Upper lobe of left lung (tissue), 6 donors: ENCODE data around the gene ING3. TPM values are rescaled to one million over a fixed set of nuclear protein-coding genes. Genes with fewer than 3 reads are reported as not detected.
A peak's percentile ranks its signal among the peaks of the same experiment; 100 is the strongest.

Source experiments
- ATAC-seq, 2 donors: fragments of 200-7000 bp; cut with Tn5 transposase; one replicate each; pipeline ENCODE4 v1.9.1; 2022; ENCODE audit warnings: mild to moderate bottlenecking in 2 of 2, moderate library complexity in 2 of 2; ENCODE audit not compliant: low FRiP score in 2 of 2
- DNase-seq, 2 donors: peaks; one replicate each; pipeline ENCODE4 v3.0.0-alpha.2; 2019 to 2020
- H3K27ac ChIP-seq, 4 donors: fragments of 200-600 bp; sonication (generic); one replicate each; pipeline ENCODE4 v1.5.1; 2016 to 2019
- H3K27me3 ChIP-seq, 4 donors: fragments of 200-600 bp; sonication (generic); one replicate each; pipeline ENCODE4 v1.5.1; 2017 to 2019
- H3K36me3 ChIP-seq, 4 donors: fragments of 200-600 bp; sonication (generic); one replicate each; pipeline ENCODE4 v1.5.1; 2016 to 2019
- H3K4me1 ChIP-seq, 4 donors: fragments of 200-600 bp; sonication (generic); one replicate each; pipeline ENCODE4 v1.5.1; 2018 to 2019
- H3K4me3 ChIP-seq, 4 donors: fragments of 200-600 bp; sonication (generic); one replicate each; pipeline ENCODE4 v1.5.1; 2017 to 2019; ENCODE audit warnings: mild to moderate bottlenecking in 2 of 4, moderate library complexity in 1 of 4
- H3K9me3 ChIP-seq, 4 donors: fragments of 200-600 bp; sonication (generic); one replicate each; pipeline ENCODE4 v1.5.1; 2018 to 2019
- CTCF ChIP-seq, 6 experiments: fragments of 450-650 bp in 4 of 6; fragments of 200-600 bp in 2 of 6; sonication (generic) in 2 of 6; IDR thresholded peaks; one replicate each; pipeline ENCODE4 v1.5.1; 2016 to 2019; ENCODE audit warnings: antibody characterized with exemption in 6 of 6
- EP300 ChIP-seq, 4 donors: sonication (generic); formaldehyde crosslinking; IDR thresholded peaks; one replicate each; pipeline ENCODE4 v1.5.1; 2017; ENCODE audit warnings: antibody characterized with exemption in 4 of 4, control low read depth in 2 of 4
- POLR2A ChIP-seq, 4 donors: fragments of 450-650 bp; IDR thresholded peaks; one replicate each; pipeline ENCODE4 v1.5.1; 2016 to 2017; ENCODE audit warnings: antibody characterized with exemption in 4 of 4, mild to moderate bottlenecking in 2 of 4
- POLR2AphosphoS5 ChIP-seq, 2 donors: sonication (generic); formaldehyde crosslinking; IDR thresholded peaks; one replicate each; pipeline ENCODE4 v1.5.1; 2017; ENCODE audit warnings: antibody characterized with exemption in 2 of 2
- WGBS, 2 donors: methylation state at CpG; one replicate each; pipeline ENCODE4 v1.1.5; 2017 to 2018; 5-methylcytosine and 5-hydroxymethylcytosine counted together
- total RNA-seq, 6 donors: library from RNA; depleted of rRNA in 4 of 6; stranded (reverse); fragments of >200 nt in 4 of 6; gene quantifications; one replicate each; pipeline versions ENCODE4 v1.1.0 to v1.2.1, GENCODE V29; 2016 to 2021
- donor health status: DM: no; HTN: no; CAD: no; lungs with moderate emphysema.
- donor health status: DM: no; HTN: yes; CAD: no; lungs with severe emphysema.

The ING3 gene, protein sequence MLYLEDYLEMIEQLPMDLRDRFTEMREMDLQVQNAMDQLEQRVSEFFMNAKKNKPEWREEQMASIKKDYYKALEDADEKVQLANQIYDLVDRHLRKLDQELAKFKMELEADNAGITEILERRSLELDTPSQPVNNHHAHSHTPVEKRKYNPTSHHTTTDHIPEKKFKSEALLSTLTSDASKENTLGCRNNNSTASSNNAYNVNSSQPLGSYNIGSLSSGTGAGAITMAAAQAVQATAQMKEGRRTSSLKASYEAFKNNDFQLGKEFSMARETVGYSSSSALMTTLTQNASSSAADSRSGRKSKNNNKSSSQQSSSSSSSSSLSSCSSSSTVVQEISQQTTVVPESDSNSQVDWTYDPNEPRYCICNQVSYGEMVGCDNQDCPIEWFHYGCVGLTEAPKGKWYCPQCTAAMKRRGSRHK
- total RNA-seq: 10 to 100 TPM in 4 of 6 donors, 1 to 10 TPM in 2; 6.3 to 28.8 (median 15.3) TPM

DNA sequence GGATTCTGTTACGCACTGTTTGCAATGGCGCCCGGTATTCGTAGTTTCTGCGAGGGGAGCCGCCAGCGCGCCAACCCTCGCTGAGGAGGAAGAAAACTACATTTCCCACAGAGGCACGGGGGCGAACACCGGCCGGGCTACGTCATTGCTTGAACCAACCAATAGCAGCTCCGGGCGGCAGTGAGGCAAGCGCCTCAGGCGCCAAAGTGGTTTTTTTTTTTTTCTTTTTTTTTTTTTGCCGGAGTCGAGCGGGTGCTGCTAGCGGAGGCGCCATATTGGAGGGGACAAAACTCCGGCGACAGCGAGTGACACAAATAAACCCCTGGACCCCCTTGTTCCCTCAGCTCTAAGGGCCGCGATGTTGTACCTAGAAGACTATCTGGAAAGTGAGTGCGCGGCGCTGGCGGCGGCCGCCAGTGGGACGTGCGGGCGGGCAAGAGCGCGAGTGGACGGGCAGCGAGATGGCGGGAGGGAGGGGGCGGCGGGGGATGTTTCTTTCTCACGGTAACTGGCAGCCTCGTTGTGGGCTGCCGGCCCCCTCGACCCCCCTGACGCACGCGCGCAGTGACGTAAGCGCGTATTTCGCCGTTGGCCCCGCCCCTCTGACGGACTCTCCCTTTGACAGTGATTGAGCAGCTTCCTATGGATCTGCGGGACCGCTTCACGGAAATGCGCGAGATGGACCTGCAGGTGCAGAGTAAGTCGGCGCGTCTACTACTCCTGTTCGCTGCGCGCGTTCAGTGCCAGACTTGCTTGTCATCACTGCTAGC lies at the start of gene ING3:
TSS of gene ING3 (plus strand) at position 239 of the 770 bp plus-strand sequence. CDS start at position 359, 120 bp downstream.
- peak within 1 kb of the TSS; percentile 98 to 99 (median 98) for H3K27ac ChIP-seq
- 0 to 1% methylated on average over 28 to 55 of the region's 71 CpGs for WGBS, 2 donors
- ATAC-seq (peak; percentile 98 to 99), DNase-seq (peak; percentile 97 to 99)
- peaks cover 9 to 21% (median 17%) of the 10 kb centered on the region in 4 donors for H3K4me1 ChIP-seq
- peaks cover 3 to 26% (median 18%) of the 10 kb centered on the region in 4 donors for H3K36me3 ChIP-seq
- TF ChIP-seq CTCF (IDR thresholded peaks at IDR 0.05): no peak
- TF ChIP-seq POLR2A (IDR thresholded peaks at IDR 0.05): peak in 2 of 4 donors; percentile 52 to 59
- peak in 1 of 4 donors; percentile 51 for TF ChIP-seq EP300 (IDR thresholded peaks at IDR 0.05)
- TF ChIP-seq POLR2AphosphoS5 (IDR thresholded peaks at IDR 0.05): peak; percentile 78 to 79
- peak within 1 kb of the TSS; percentile 41 to 68 (median 62) for H3K4me3 ChIP-seq
- H3K27me3 ChIP-seq: no peaks in the 10 kb centered on the region
- no peaks in the 10 kb centered on the region for H3K9me3 ChIP-seq

DNA sequence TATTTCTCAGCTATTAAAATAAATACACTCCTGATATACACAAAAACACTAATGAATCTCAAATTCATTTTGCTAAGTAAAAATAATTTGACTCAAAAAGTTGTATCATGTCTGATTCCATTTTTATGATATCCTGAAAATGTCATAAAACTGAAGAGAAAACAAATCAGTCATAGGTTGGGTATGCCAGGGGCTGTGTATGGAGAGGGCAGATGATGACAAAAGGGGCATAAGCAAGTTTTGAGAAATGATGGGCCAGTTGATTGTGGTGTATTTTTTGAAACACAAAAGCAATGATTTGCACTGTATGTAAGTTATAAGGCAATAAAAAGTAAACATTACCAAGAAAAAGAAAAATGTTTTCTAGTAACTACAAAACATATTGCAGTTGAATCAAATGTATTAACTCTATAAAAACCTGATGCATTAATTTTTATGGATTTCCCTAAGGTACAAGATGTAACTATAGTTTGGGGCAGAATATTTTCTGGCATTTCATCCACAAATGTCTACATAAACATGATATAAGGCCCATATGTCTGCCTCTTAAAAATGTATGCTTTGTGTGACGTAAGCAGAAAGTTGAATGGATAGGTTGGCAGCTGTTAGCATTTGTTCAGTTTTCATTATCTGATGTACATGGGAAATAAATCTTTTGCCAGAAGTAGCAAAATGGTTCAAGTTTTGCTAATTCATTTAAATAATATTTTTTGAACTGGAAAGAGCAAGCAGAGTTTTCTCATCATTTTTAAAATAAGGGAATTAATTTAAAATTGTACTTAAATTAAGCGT lies 35.1 kb upstream of the ING3 start:
- Histone ChIP-seq H3K9me3 (no peaks in the 10 kb centered on the region), H3K4me3 (no peak overlapping the region), H3K27me3 (no peaks in the 10 kb centered on the region), H3K4me1 (no peaks in the 10 kb centered on the region), H3K36me3 (no peaks in the 10 kb centered on the region), H3K27ac (no peak overlapping the region)
- ATAC-seq (no peak), DNase-seq (no peak)
- WGBS, 2 donors: 90 to 93% methylated on average over 2 of the region's 2 CpGs
- TF ChIP-seq EP300 (IDR thresholded peaks at IDR 0.05): no peak
- no peak for TF ChIP-seq POLR2A (IDR thresholded peaks at IDR 0.05)
- no peak for TF ChIP-seq CTCF (IDR thresholded peaks at IDR 0.05)

GRCh38 chr7:120916121-120916520 lies 34.5 kb upstream of the ING3 start:
- Histone ChIP-seq H3K27ac (no peak overlapping the region), H3K9me3 (no peaks in the 10 kb centered on the region), H3K4me3 (no peak overlapping the region), H3K4me1 (no peaks in the 10 kb centered on the region), H3K36me3 (no peaks in the 10 kb centered on the region), H3K27me3 (no peaks in the 10 kb centered on the region)
- ATAC-seq (no peak), DNase-seq (no peak)
- 53 to 65% methylated on average over 3 of the region's 3 CpGs for WGBS, 2 donors
- TF ChIP-seq EP300 (IDR thresholded peaks at IDR 0.05) (no peak), POLR2AphosphoS5 (IDR thresholded peaks at IDR 0.05) (no peak), CTCF (IDR thresholded peaks at IDR 0.05) (no peak), POLR2A (IDR thresholded peaks at IDR 0.05) (no peak)

DNA sequence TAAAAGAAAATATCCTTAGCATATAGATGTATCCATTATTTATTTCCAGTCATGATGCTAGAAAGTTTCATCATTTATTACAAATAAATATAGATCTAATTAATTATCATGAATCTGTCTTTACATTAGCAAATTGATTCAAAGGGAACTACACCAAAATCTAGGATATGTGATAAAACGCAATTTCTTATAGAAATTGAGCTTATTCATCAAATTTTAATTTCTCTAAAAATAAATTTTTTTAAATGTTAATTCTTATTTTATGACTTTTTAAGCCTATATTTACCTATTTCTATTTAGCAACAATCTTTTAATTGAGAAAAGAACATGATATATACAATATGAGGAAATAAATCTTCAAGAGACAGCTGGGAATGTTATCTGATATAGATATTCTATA lies 34.0 kb upstream of the ING3 start:
- no peaks in the 10 kb centered on the region for H3K4me1 ChIP-seq
- H3K9me3 ChIP-seq: no peaks in the 10 kb centered on the region
- H3K4me3 ChIP-seq: no peak overlapping the region
- no peaks in the 10 kb centered on the region for H3K36me3 ChIP-seq
- TF ChIP-seq POLR2AphosphoS5 (IDR thresholded peaks at IDR 0.05): no peak
- TF ChIP-seq POLR2A (IDR thresholded peaks at IDR 0.05): no peak
- TF ChIP-seq CTCF (IDR thresholded peaks at IDR 0.05): no peak
- no peak for TF ChIP-seq EP300 (IDR thresholded peaks at IDR 0.05)
- no peak overlapping the region for H3K27ac ChIP-seq
- 90 to 92% methylated on average over 1 of the region's 1 CpG for WGBS, 2 donors
- H3K27me3 ChIP-seq: no peaks in the 10 kb centered on the region
- DNase-seq (no peak), ATAC-seq (no peak)
